ENCODE results near the gene CRB3. TPM values are rescaled to one million over a fixed set of nuclear protein-coding genes. Genes with fewer than 3 reads are reported as not detected.

Gene CRB3, protein sequence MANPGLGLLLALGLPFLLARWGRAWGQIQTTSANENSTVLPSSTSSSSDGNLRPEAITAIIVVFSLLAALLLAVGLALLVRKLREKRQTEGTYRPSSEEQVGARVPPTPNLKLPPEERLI
- not detected for total RNA-seq (2013)
- polyA plus RNA-seq (not detected), polyA minus RNA-seq (not detected in 2 replicates), total RNA-seq (0 to 0.35 (median 0) reads per million in 11 experiments)

DNA sequence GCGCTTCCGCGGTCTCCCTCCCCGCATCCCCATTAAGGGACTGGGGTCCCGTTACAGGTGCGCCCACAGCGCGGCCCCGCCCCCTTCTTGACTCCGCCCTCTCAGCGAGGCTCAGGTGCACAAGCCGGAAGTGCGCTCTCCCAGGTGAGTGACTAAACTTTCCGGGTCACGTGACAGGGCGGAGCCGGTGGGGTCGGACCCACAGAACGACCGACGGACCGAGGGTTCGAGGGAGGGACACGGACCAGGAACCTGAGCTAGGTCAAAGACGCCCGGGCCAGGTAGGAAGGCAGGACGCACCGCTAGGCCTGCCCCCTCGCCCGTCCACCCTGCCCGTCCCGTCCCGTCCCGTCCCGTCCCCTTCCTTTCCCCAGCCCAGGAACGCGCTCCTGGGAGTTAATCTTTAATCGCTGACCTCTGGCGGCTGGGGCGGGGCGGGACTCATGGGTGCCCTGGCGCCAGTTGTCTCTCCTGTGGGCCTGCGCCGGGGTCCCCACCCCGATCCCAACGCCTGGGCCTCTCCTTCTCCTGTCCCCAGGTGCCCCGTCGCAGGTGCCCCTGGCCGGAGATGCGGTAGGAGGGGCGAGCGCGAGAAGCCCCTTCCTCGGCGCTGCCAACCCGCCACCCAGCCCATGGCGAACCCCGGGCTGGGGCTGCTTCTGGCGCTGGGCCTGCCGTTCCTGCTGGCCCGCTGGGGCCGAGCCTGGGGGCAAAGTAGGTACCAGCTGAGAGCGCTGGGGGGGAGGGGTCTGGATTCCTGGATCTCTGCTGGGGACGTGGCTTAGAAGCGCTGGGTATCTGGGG lies at the start of gene CRB3:
Gene CRB3, plus strand, starts transcription at position 202 of the 804 bp plus-strand sequence. Its CDS starts 431 bp downstream, at position 633.
- 10% methylated on average over 60 of the region's 65 CpGs for WGBS (ENCODE audit: insufficient coverage)
- Histone ChIP-seq H3K79me2 (ENCODE audit: insufficient read depth, low read length) (no peaks in the 10 kb centered on the region), H3K4me3 (replicated peaks in 1 of 3; ENCODE audit: low read depth in 2 of 3, low read length in 3 of 3) (no peak within 1 kb of the TSS), H3K4me2 (replicated peaks; ENCODE audit: extremely low read depth, low read length, poor library complexity, severe bottlenecking) (no peak within 1 kb of the TSS), H3K36me3 (replicated peaks in 1 of 2; ENCODE audit: control insufficient read depth in 1 of 2, insufficient read depth in 2 of 2, low read length in 2 of 2) (peaks cover 5 to 13% of the 10 kb centered on the region in 2 donors), H3K27ac (ENCODE audit: low read depth in 1 of 2, low read length in 2 of 2) (no peak within 1 kb of the TSS), H4K20me1 (ENCODE audit: insufficient read depth, low read length) (no peaks in the 10 kb centered on the region), H3K27me3 (ENCODE audit: control insufficient read depth in 2 of 2, insufficient read depth in 2 of 2, low read length in 2 of 2) (peaks cover 0 to 28% of the 10 kb centered on the region in 2 donors), H3K9ac (ENCODE audit: insufficient read depth, low read length, poor library complexity, severe bottlenecking) (no peak within 1 kb of the TSS), H2AFZ (ENCODE audit: insufficient read depth, low read depth, low read length, poor library complexity, severe bottlenecking) (no peak within 1 kb of the TSS), H3K4me1 (ENCODE audit: control insufficient read depth in 1 of 2, insufficient read depth in 2 of 2, low read length in 2 of 2) (peaks cover 15 to 25% of the 10 kb centered on the region in 2 donors), H3K9me3 (replicated peaks in 1 of 2; ENCODE audit: control insufficient read depth in 1 of 2, insufficient read depth in 1 of 2, low read length in 2 of 2) (peaks cover 3 to 4% of the 10 kb centered on the region in 2 donors)
- Mint-ChIP-seq H3K4me1 (peaks cover 15% of the 10 kb centered on the region), H3K9me3 (peaks cover 0 to 5% (median 1%) of the 10 kb centered on the region in 7 donors), H3K27me3 (ENCODE audit: low read depth in 3 of 3) (peaks cover 32 to 39% (median 34%) of the 10 kb centered on the region in 3 donors), H3K27ac (no peak within 1 kb of the TSS), H3K4me3 (peak within 1 kb of the TSS in 1 of 2 donors; percentile 71), H3K36me3 (peaks cover 17% of the 10 kb centered on the region in 2 donors)
- intact Hi-C loops (cut with micrococcal nuclease) = no loop called here
- DNase-seq = no peak
- TF ChIP-seq, protein P1, sequence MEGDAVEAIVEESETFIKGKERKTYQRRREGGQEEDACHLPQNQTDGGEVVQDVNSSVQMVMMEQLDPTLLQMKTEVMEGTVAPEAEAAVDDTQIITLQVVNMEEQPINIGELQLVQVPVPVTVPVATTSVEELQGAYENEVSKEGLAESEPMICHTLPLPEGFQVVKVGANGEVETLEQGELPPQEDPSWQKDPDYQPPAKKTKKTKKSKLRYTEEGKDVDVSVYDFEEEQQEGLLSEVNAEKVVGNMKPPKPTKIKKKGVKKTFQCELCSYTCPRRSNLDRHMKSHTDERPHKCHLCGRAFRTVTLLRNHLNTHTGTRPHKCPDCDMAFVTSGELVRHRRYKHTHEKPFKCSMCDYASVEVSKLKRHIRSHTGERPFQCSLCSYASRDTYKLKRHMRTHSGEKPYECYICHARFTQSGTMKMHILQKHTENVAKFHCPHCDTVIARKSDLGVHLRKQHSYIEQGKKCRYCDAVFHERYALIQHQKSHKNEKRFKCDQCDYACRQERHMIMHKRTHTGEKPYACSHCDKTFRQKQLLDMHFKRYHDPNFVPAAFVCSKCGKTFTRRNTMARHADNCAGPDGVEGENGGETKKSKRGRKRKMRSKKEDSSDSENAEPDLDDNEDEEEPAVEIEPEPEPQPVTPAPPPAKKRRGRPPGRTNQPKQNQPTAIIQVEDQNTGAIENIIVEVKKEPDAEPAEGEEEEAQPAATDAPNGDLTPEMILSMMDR (IDR thresholded peaks at IDR 0.05) = no peak

DNA sequence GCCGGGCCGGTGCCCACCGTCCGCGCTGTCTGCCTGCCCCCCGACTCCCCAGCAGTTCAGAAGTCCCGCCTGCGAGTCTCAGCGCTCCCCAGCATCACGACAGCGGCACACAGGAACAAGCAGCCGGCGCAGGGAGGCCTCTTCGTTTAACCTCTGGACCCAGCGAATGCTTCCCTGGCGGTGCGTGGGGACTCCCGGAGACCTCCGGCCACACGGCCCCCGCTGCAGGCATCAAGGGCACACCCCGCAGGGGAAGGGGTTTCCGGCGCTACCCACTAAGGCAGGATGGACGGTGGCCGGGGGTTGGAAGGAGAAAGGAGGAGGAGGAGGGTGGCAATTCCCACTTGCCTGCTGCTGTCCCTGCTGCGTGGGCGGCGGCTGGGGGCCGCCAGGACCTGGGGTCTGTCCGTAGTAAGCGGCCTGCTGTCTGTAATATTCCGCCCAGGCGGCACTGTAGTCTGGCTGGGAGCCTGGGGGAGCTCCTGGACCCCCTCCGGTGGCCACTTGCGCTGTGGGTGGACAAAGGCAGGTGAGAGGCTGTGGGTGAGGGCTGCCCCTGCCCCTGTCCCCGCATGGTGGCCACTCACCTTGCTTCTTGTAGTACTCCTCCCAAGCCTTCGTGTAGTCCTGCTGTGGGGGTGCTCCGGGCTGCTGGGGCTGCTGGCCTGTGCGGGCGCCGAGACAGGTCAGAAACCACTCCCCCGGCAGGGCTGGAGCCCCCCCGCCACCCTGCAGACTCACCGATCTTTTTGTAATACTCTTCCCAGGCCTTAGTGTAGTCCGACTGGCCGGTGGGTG lies 49.1 kb upstream of the CRB3 start:
- Mint-ChIP-seq H3K9me3 (peaks cover 0 to 3% (median 0%) of the 10 kb centered on the region in 7 donors), H3K4me1 (no peaks in the 10 kb centered on the region), H3K27me3 (ENCODE audit: low read depth in 3 of 3) (peaks cover 0 to 2% (median 1%) of the 10 kb centered on the region in 3 donors), H3K4me3 (no peak overlapping the region), H3K27ac (no peak overlapping the region), H3K36me3 (peaks cover 61 to 70% of the 10 kb centered on the region in 2 donors)
- H3K4me2 ChIP-seq (replicated peaks; ENCODE audit: extremely low read depth, low read length, poor library complexity, severe bottlenecking) = no peak overlapping the region
- intact Hi-C loops (cut with micrococcal nuclease) = no loop called here
- no peak overlapping the region for H3K9ac ChIP-seq (ENCODE audit: insufficient read depth, low read length, poor library complexity, severe bottlenecking)
- no peak overlapping the region for H3K4me3 ChIP-seq (replicated peaks in 1 of 3; ENCODE audit: low read depth in 2 of 3, low read length in 3 of 3)
- no peak overlapping the region for H2AFZ ChIP-seq (ENCODE audit: insufficient read depth, low read depth, low read length, poor library complexity, severe bottlenecking)
- TF ChIP-seq, protein P1 (IDR thresholded peaks at IDR 0.05) = no peak
- WGBS (ENCODE audit: insufficient coverage) = 97% methylated on average over 41 of the region's 47 CpGs
- H3K27ac ChIP-seq (ENCODE audit: low read depth in 1 of 2, low read length in 2 of 2) = no peak overlapping the region
- peaks cover 62 to 65% of the 10 kb centered on the region in 2 donors for H3K36me3 ChIP-seq (replicated peaks in 1 of 2; ENCODE audit: control insufficient read depth in 1 of 2, insufficient read depth in 2 of 2, low read length in 2 of 2)
- H3K27me3 ChIP-seq (ENCODE audit: control insufficient read depth in 2 of 2, insufficient read depth in 2 of 2, low read length in 2 of 2) = no peaks in the 10 kb centered on the region
- no peaks in the 10 kb centered on the region for H3K9me3 ChIP-seq (replicated peaks in 1 of 2; ENCODE audit: control insufficient read depth in 1 of 2, insufficient read depth in 1 of 2, low read length in 2 of 2)
- H4K20me1 ChIP-seq (ENCODE audit: insufficient read depth, low read length) = peaks cover 23% of the 10 kb centered on the region
- H3K79me2 ChIP-seq (ENCODE audit: insufficient read depth, low read length) = peaks cover 18% of the 10 kb centered on the region
- H3K4me1 ChIP-seq (ENCODE audit: control insufficient read depth in 1 of 2, insufficient read depth in 2 of 2, low read length in 2 of 2) = no peaks in the 10 kb centered on the region
- no peak for DNase-seq

Measured in CD14-positive monocyte (primary cell).